ENCODE measurements around the gene ANTXR2. TPM values are rescaled to one million over a fixed set of nuclear protein-coding genes. Genes with fewer than 3 reads are reported as not detected.

ANTXR2 gene
- total RNA-seq, 4 donors from 2014 or later = 33.5 to 57.8 (median 47.3) TPM

- Histone ChIP-seq H3K9me3 (no peaks in the 10 kb centered on the region), H3K4me3 (no peak overlapping the region), H3K4me1 (no peaks in the 10 kb centered on the region), H3K27me3 (no peaks in the 10 kb centered on the region), H3K36me3 (peaks cover 0 to 10% (median 0%) of the 10 kb centered on the region in 3 donors), H3K27ac (no peak overlapping the region)
- DNase-seq = no peak
- TF ChIP-seq POLR2A (IDR thresholded peaks at IDR 0.05) = no peak
- TF ChIP-seq, protein P1, sequence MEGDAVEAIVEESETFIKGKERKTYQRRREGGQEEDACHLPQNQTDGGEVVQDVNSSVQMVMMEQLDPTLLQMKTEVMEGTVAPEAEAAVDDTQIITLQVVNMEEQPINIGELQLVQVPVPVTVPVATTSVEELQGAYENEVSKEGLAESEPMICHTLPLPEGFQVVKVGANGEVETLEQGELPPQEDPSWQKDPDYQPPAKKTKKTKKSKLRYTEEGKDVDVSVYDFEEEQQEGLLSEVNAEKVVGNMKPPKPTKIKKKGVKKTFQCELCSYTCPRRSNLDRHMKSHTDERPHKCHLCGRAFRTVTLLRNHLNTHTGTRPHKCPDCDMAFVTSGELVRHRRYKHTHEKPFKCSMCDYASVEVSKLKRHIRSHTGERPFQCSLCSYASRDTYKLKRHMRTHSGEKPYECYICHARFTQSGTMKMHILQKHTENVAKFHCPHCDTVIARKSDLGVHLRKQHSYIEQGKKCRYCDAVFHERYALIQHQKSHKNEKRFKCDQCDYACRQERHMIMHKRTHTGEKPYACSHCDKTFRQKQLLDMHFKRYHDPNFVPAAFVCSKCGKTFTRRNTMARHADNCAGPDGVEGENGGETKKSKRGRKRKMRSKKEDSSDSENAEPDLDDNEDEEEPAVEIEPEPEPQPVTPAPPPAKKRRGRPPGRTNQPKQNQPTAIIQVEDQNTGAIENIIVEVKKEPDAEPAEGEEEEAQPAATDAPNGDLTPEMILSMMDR (IDR thresholded peaks at IDR 0.05) = no peak
These were observed 85.6 kb downstream of the ANTXR2 start for GRCh38 chr4:79987401-79987800.

DNA sequence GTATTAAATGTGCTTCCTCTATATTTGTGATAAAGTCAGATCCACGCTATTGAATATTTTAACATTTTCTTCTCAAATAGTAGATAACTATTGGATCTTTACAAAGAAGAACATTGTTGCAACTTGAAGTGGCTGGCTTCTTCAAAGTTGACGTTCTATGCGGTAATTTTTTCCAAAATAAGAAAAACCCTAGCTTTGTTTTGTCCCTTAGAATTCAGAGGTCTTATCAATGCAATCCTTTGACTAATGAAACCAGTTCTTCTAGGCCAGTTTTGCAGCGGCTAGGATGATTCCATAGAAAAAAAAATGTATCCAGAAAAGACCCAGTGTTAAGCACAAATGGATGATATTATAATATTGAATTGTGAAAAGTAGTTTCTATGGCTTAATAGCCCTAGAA, 89.6 kb downstream of the ANTXR2 start:
- H3K36me3 ChIP-seq = peaks cover 0 to 10% (median 0%) of the 10 kb centered on the region in 3 donors
- H3K4me3 ChIP-seq = no peak overlapping the region
- no peaks in the 10 kb centered on the region for H3K4me1 ChIP-seq
- H3K9me3 ChIP-seq = no peaks in the 10 kb centered on the region
- H3K27ac ChIP-seq = no peak overlapping the region
- H3K27me3 ChIP-seq = no peaks in the 10 kb centered on the region
- DNase-seq = no peak
- no peak for TF ChIP-seq POLR2A (IDR thresholded peaks at IDR 0.05)
- TF ChIP-seq, protein P1 (IDR thresholded peaks at IDR 0.05) = no peak

- Histone ChIP-seq H3K36me3 (peaks cover 0 to 17% (median 0%) of the 10 kb centered on the region in 3 donors), H3K4me1 (no peaks in the 10 kb centered on the region), H3K4me3 (no peak overlapping the region), H3K27ac (no peak overlapping the region), H3K27me3 (no peaks in the 10 kb centered on the region), H3K9me3 (no peaks in the 10 kb centered on the region)
- no peak for DNase-seq
- no peak for TF ChIP-seq POLR2A (IDR thresholded peaks at IDR 0.05)
- TF ChIP-seq, protein P1 (IDR thresholded peaks at IDR 0.05) = no peak
These were observed 90.3 kb downstream of the ANTXR2 start for GRCh38 chr4:79982601-79983322.

- no peaks in the 10 kb centered on the region for H3K4me1 ChIP-seq
- TF ChIP-seq, protein P1 (IDR thresholded peaks at IDR 0.05) = no peak
- no peak for TF ChIP-seq POLR2A (IDR thresholded peaks at IDR 0.05)
- H3K4me3 ChIP-seq = no peak overlapping the region
- no peak overlapping the region for H3K27ac ChIP-seq
- no peak for DNase-seq
- H3K36me3 ChIP-seq = peaks cover 0 to 37% (median 0%) of the 10 kb centered on the region in 3 donors
- no peaks in the 10 kb centered on the region for H3K9me3 ChIP-seq
- H3K27me3 ChIP-seq = no peaks in the 10 kb centered on the region
These were observed 92.6 kb downstream of the ANTXR2 start for GRCh38 chr4:79980448-79980847.

DNA sequence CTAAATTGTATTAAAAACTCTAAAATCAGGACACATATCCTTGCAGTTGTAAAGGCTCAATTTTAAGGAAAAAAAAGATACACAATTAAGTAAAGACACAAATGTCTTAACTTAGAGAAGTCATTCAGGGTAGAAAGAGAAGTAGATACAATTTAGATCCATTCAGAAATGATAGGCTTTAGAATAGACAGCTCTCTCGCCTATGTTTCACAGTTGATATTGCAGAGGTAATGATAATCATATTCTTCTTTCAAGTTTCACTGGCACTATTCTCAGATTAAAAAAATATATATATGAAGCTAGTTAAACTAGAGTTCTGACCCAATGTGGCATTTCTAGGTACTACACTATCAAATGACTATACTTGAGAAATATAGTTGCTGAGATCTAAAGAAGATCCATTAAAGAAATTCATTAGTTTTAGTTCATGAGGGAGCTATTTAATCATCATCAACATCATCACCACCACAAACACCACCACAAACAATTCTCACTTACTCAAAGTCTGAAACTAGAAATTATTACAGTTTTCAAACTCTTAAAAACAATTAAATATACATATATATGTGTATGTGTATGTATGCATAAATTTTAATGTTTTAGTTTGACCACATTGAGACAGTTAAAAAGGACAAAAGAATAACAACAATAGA, 93.1 kb downstream of the ANTXR2 start:
- H3K27me3 ChIP-seq = no peaks in the 10 kb centered on the region
- no peaks in the 10 kb centered on the region for H3K9me3 ChIP-seq
- H3K4me1 ChIP-seq = no peaks in the 10 kb centered on the region
- H3K4me3 ChIP-seq = no peak overlapping the region
- H3K27ac ChIP-seq = no peak overlapping the region
- peaks cover 0 to 37% (median 0%) of the 10 kb centered on the region in 3 donors for H3K36me3 ChIP-seq
- TF ChIP-seq, protein P1 (IDR thresholded peaks at IDR 0.05) = no peak
- no peak for TF ChIP-seq POLR2A (IDR thresholded peaks at IDR 0.05)
- no peak for DNase-seq

All from Peyer's patch (tissue), 4 donors.